ENCODE measurements around the gene MRPL2. TPM values are rescaled to one million over a fixed set of nuclear protein-coding genes. Genes with fewer than 3 reads are reported as not detected.

The MRPL2 gene
- total RNA-seq, 2 donors from 2014 or later, result 7.4 to 10.6 TPM

GRCh38 chr6:43013097-43013842 lies 46.0 kb downstream of the MRPL2 start:
- H3K9me3 ChIP-seq, result no peaks in the 10 kb centered on the region
- peaks cover 30 to 46% of the 10 kb centered on the region in 2 donors for H3K4me1 ChIP-seq (ENCODE audit: control insufficient read depth in 1 of 2, low read depth in 2 of 2)
- no peak for ATAC-seq (ENCODE audit: insufficient number of reproducible peaks, low FRiP score, low read depth)
- peak overlapping the region; percentile 97 for H3K4me3 ChIP-seq
- peaks cover 31% of the 10 kb centered on the region for H3K36me3 ChIP-seq
- DNase-seq (ENCODE audit: low spot score), result no peak
- no peaks in the 10 kb centered on the region for H3K27me3 ChIP-seq (replicated peaks; ENCODE audit: insufficient read depth)
- peak overlapping the region; percentile 61 to 74 for H3K27ac ChIP-seq
- no peak for TF ChIP-seq CTCF (IDR thresholded peaks at IDR 0.05)

DNA sequence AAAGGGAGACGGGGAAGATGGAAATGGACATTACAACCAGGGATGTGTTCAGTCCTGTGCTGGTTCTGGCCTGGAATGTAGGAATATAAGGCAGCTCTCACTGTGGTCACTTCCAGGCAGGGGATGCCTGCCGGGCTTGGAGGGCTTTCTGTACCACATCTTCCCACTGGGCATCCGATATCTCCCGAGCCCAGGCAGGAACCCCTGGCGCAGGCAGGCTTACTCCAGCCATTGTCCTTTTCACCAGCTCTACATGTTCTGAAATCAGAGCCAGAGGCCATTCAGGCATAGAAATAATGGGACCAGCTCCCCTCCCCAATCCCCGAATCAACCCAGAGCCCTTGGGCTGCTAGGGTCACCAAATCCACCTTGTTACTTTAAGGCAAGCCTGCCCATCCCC lies 46.9 kb downstream of the MRPL2 start:
- no peaks in the 10 kb centered on the region for H3K9me3 ChIP-seq
- peaks cover 30 to 42% of the 10 kb centered on the region in 2 donors for H3K4me1 ChIP-seq (ENCODE audit: control insufficient read depth in 1 of 2, low read depth in 2 of 2)
- ATAC-seq (ENCODE audit: insufficient number of reproducible peaks, low FRiP score, low read depth), result no peak
- no peak for TF ChIP-seq CTCF (IDR thresholded peaks at IDR 0.05)
- peaks cover 24% of the 10 kb centered on the region for H3K36me3 ChIP-seq
- H3K27me3 ChIP-seq (replicated peaks; ENCODE audit: insufficient read depth), result no peaks in the 10 kb centered on the region
- peak overlapping the region in 1 of 2 donors; percentile 74 for H3K27ac ChIP-seq
- H3K4me3 ChIP-seq, result no peak overlapping the region
- DNase-seq (ENCODE audit: low spot score), result no peak

GRCh38 chr6:43011207-43011606 lies 48.0 kb downstream of the MRPL2 start:
- ATAC-seq (ENCODE audit: insufficient number of reproducible peaks, low FRiP score, low read depth), result no peak
- peaks cover 23 to 30% of the 10 kb centered on the region in 2 donors for H3K4me1 ChIP-seq (ENCODE audit: control insufficient read depth in 1 of 2, low read depth in 2 of 2)
- TF ChIP-seq CTCF (IDR thresholded peaks at IDR 0.05), result no peak

DNA sequence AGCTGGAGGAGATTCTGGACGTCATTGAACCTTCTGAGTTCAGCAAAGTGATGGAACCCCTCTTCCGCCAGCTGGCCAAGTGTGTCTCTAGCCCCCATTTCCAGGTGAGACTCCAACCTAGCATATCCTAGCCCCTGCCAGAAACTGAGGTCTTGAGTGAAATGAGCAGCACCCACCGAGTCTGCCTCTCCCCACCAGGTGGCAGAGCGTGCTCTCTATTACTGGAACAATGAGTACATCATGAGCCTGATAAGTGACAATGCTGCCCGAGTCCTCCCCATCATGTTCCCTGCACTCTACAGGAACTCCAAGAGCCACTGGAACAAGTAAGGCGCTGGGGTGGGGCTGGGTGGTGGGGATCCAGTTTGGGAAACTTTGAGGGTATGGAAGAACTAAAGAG lies 50.1 kb downstream of the MRPL2 start:
- H3K9me3 ChIP-seq, result no peaks in the 10 kb centered on the region

More at GRCh38 chr6:43011207-43011606, 48.0 kb downstream of the MRPL2 start:
- Histone ChIP-seq H3K4me3 (no peak overlapping the region), H3K27me3 (replicated peaks; ENCODE audit: insufficient read depth) (no peaks in the 10 kb centered on the region), H3K27ac (no peak overlapping the region), H3K36me3 (peaks cover 34% of the 10 kb centered on the region), H3K9me3 (no peaks in the 10 kb centered on the region)
- no peak for DNase-seq (ENCODE audit: low spot score)

DNA sequence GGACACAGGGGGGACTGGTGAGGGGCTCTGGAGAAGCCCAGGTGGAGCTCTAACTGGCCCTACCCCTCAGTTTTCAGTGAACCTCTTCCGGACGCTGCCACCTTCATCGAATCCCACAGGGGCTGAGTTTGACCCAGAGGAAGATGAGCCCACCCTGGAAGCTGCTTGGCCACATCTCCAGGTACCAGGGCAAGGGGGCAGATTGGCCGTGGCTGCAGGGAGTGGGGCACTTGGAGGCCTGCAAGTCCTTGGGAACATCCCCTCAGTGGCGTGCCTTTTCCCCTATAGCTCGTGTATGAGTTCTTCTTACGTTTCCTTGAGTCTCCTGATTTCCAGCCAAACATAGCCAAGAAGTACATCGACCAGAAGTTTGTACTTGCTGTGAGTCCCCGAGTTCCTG lies 52.1 kb downstream of the MRPL2 start:
- Histone ChIP-seq H3K4me3 (no peak overlapping the region), H3K27ac (no peak overlapping the region), H3K9me3 (no peaks in the 10 kb centered on the region), H3K27me3 (replicated peaks; ENCODE audit: insufficient read depth) (no peaks in the 10 kb centered on the region), H3K4me1 (ENCODE audit: control insufficient read depth in 1 of 2, low read depth in 2 of 2) (peaks cover 0 to under 1% of the 10 kb centered on the region in 2 donors), H3K36me3 (peaks cover 34% of the 10 kb centered on the region)
- ATAC-seq (ENCODE audit: insufficient number of reproducible peaks, low FRiP score, low read depth) (no peak), DNase-seq (ENCODE audit: low spot score) (no peak)
- no peak for TF ChIP-seq CTCF (IDR thresholded peaks at IDR 0.05)

More for the DNA sequence above, 50.1 kb downstream of the MRPL2 start:
- DNase-seq (ENCODE audit: low spot score), result no peak
- H3K36me3 ChIP-seq, result peaks cover 34% of the 10 kb centered on the region
- no peak overlapping the region for H3K27ac ChIP-seq
- no peak overlapping the region for H3K4me3 ChIP-seq
- ATAC-seq (ENCODE audit: insufficient number of reproducible peaks, low FRiP score, low read depth), result no peak
- peaks cover 7 to 14% of the 10 kb centered on the region in 2 donors for H3K4me1 ChIP-seq (ENCODE audit: control insufficient read depth in 1 of 2, low read depth in 2 of 2)
- TF ChIP-seq CTCF (IDR thresholded peaks at IDR 0.05), result peak; percentile 26
- no peaks in the 10 kb centered on the region for H3K27me3 ChIP-seq (replicated peaks; ENCODE audit: insufficient read depth)

Measured in thoracic aorta (tissue), 2 donors.